ENCODE data around the gene TNNI3. TPM values are rescaled to one million over a fixed set of nuclear protein-coding genes. Genes with fewer than 3 reads are reported as not detected.

The TNNI3 gene
- not detected in 2 replicates for total RNA-seq

DNA sequence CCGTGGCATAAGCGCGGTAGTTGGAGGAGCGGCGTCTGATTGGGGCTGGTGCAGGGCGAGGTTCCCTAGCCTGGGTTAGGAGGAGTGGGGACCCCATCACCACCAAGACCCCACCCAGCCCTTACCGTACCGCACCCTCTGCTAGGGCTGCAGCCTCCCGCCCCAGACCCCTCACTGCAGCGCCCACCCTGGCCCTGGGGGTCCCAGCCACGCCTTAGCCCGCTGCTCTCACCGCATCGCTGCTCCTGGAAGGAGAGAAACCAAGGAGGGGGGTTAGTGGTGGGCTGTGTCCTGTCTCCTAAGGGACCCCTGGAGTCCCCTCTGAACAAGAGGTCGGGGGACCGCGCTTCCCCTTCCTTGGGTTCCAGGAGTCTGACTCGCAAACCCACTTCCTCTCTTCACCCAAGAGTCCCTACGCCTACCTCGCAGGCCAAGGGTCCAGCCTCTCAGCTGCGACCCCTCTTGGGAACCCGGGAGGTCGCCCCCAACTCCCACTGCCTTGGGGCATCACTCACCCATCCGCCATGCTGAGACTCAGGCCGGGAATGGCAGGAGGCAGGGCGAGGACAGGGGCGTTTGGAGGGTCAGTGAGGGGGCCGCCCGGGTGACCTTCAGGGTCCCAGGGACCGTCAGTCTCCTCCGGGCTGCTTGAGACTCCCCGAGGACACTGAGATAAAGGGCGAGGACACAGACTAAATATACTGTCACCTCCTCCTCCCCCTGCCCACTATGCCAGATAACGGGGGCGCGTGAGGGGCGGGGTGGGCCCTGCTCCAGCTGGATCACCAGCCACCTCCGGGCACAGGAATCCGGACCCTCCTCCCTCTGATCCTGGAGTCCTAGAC is at the start of gene TNNI3:
Gene TNNI3, minus strand, starts transcription at position 669 of the 845 bp plus-strand sequence. Its CDS starts 143 bp downstream, at position 526.

DNA sequence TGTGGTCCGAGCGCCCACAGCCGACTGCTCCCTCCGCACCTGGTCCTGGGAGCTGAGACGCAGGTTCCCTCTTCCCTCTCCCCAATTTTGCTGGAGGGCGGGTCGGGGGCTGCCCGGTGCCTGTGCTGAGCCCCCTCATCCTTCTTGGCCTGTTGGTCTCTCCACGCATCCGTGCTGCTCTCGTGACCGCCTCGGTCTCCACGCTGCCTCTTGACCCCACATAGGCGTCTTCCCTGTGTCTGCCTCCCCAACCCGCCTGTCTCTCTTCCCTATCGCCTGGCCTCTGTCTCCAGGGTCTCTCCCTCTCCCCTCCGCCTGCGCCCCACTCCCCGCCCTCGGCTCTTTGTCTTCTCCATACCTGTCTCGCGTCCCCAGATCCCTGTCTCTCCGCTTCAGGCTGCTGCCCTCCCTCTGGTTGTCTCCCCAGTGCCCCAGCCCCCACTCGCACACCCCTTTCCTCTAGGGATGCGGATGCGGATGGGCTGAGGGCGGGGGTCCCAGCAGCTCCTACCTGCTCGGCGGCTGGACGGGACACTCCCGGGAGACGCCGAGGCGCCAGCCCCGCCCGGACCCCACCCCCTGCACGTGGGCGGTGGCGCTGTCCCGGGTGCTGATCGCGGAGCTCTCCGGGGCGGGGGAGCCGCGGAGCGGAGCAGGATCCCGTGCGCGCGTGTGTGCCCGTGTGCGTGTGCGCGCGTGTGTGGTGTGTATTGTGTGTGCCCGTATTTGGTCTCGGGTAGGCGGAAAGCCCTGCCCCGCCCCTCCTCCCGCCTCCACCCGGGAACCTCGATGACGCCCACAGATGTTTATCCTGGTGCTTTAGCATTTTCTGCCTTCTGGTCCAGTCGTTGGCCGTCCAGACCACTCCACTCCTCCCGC is 22.3 kb upstream of the TNNI3 start, which contains the start of gene SYT5:
Gene SYT5, minus strand, starts transcription at position 684 of the 879 bp plus-strand sequence. CDS start 1,248 bp downstream, outside the sequence.

DNA sequence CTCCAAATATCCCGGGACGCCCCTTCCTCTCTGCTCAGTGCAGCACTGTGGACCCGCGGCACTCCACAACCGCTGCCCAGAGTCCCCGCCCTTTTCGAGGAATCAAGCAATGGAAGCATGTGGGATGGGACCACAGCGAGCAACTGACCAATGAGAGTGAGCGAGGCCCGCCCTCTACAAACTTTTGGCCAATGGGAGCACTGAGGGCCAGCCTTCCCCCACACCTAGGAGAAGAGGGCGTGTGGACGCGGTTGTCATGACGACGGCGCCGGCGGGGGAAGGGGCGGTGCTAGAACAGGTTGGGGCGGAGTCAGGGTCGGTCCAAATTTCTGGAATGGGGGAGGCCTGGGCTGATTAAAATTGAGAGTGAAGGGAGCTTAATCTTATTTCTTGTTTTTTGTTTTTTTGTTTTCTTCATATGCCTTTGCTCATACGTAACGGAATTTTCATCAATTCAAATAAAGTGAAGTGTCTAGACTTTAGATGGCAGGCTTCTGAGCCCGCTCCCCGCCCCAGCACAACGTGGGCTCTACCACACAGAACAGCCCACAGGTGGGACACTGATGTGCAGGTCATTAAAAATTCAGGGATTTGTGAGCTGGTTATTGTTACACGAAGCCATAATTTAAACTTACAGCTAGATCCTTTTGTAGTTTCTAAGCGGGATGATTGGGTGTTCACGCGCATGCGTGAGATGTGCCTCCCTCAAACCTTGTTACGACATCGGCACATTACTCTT is 9.2 kb upstream of the TNNI3 start, which contains the start of gene DNAAF3:
Gene DNAAF3, minus strand, starts transcription at position 84 of the 739 bp plus-strand sequence. CDS start 200 bp downstream, outside the sequence.

DNA sequence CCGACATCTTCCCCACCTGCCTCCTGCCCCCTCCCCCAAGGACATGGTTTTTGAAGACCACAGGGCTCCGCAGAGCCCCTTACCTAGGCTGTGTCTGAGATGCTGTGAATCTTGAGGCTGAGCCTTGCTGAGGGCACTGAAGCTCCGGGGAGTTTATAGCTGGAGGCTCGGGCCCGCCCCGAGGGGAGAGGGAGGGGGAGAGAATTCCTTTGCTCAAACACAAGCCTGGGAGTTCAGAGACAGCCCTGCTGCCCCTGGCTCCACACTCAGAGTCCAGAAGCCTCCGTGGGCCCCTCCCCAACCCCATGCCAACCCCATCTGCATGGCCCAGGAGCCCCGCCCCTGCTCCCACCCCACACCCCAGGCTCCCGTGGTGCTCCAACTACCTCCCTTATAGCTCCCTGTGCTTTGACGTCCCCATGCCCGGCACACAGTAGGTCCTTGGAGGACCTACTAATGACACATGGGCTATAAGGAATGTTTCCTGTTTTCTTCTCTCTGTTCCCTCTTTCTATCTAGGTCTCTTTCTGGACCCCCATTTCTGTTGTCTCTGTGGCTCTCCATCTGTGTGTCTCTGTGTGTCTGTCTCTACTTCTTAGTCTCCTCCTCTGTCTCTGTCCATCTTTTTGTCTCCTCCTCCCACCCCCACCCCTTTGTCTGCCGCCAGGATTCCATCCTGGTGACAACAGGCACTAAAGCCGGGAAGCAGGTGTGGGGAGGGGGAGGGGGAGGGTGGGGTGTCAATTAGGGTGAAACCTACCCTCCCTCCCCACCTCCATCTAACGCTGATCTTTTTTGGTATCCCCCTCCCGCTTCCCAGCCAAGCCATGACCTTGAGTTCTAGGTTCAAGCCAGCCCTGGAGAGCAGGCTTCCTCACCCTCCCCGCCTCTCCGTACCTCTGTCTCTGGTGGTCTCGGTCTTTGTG is 8.2 kb downstream of the TNNI3 start, which contains the start of gene TNNT1:
Gene TNNT1, minus strand, starts transcription at position 129 of the 926 bp plus-strand sequence. CDS start 2,049 bp downstream, outside the sequence.

DNA sequence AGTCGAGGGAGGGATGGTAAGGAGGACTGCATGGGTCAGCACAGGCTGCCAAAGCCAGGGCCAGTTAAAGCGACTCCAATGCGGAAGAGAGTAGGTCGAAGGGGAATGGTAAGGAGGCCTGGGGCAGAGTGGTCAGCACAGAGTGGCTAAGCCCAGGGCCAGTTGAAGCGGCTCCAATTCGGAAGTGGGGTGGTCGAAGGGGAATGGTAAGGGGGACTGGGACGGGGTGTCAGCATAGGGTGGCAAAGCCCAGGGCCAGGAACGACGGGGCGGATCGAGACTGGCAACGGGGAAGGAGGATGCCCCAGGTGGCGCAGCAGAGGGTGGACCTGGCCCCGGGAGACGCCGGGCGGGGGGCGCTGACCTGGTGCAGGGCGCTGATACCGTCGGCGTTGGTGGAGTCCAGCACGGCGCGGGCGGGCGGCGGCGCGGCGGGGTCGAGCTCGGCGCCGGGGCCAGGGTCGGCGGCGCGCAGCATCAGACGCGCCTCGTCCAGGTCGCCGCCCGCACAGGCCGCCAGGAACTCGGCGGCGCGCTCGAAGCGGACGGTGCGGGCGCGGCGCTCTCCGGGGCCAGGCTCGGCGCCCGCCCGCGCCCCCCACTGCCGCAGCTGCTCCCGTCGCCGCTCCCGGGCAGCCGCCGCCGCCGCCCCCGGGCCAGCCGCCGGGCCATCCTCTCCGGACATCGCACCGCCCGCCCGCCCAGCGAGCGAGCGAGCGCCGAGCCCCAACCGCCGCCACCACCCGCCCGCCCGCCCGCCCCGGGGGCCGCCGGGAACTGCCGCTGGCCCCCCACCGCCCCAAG is 40.5 kb downstream of the TNNI3 start, which contains the start of gene PPP1R12C:
Gene PPP1R12C, minus strand, starts transcription at position 779 of the 804 bp plus-strand sequence. Its CDS starts 94 bp downstream, at position 685.

Other genes with a start within 250 kb of the TNNI3 start
- gene NLRP7, start 210.2 kb downstream of the TNNI3 start, total RNA-seq, result not detected in 2 replicates
- not detected in 2 replicates for gene NLRP2, start 191.4 kb downstream of the TNNI3 start, total RNA-seq
- gene GP6, start 119.5 kb downstream of the TNNI3 start, total RNA-seq, result not detected in 2 replicates
- 6.9 and 8.1 TPM in 2 replicates for gene RDH13, start 94.6 kb downstream of the TNNI3 start, total RNA-seq
- 0.34 and 1.2 TPM in 2 replicates for gene EPS8L1, start 81.9 kb downstream of the TNNI3 start, total RNA-seq
- 52.8 and 53.7 TPM in 2 replicates for gene PPP1R12C, start 40.1 kb downstream of the TNNI3 start, total RNA-seq
- gene TNNT1, start 8.5 kb downstream of the TNNI3 start, total RNA-seq, result not detected in 2 replicates
- 0.34 TPM in 1 of 2 replicates, not detected in the other for gene DNAAF3, start 8.9 kb upstream of the TNNI3 start, total RNA-seq
- gene SYT5, start 22.6 kb upstream of the TNNI3 start, total RNA-seq, result 0.25 TPM in 1 of 2 replicates, not detected in the other
- 1.8 and 5.5 TPM in 2 replicates for gene PTPRH, start 51.8 kb upstream of the TNNI3 start, total RNA-seq
- gene TMEM86B, start 71.0 kb upstream of the TNNI3 start, total RNA-seq, result 0.44 and 0.73 TPM in 2 replicates
- gene PPP6R1, start 101.3 kb upstream of the TNNI3 start, total RNA-seq, result 36.8 and 38.3 TPM in 2 replicates
- gene HSPBP1, start 122.4 kb upstream of the TNNI3 start, total RNA-seq, result 23.6 and 31.0 TPM in 2 replicates
- 0.94 and 4.6 TPM in 2 replicates for gene BRSK1, start 126.3 kb upstream of the TNNI3 start, total RNA-seq
- gene TMEM150B, start 167.6 kb upstream of the TNNI3 start, total RNA-seq, result not detected in 2 replicates
- gene KMT5C, start 182.1 kb upstream of the TNNI3 start, total RNA-seq, result 4.2 and 8.7 TPM in 2 replicates
- gene COX6B2, start 197.0 kb upstream of the TNNI3 start, total RNA-seq, result not detected in 2 replicates
- gene GARIN5B, start 205.5 kb upstream of the TNNI3 start, total RNA-seq, result not detected in 2 replicates
- gene IL11, start 212.7 kb upstream of the TNNI3 start, total RNA-seq, result 0.15 and 0.31 TPM in 2 replicates
- gene TMEM190, start 219.1 kb upstream of the TNNI3 start, total RNA-seq, result not detected in 2 replicates
- gene TMEM238, start 226.6 kb upstream of the TNNI3 start, total RNA-seq, result 0.19 and 0.83 TPM in 2 replicates
- 656 and 731 TPM in 2 replicates for gene RPL28, start 228.2 kb upstream of the TNNI3 start, total RNA-seq